K562 (cell line): ENCODE results near the gene PALMD. TPM values are rescaled to one million over a fixed set of nuclear protein-coding genes. Genes with fewer than 3 reads are reported as not detected.

Experiments
- ATAC-seq: fragments of 200-7000 bp; cut with Tn5 transposase; 3 replicates; pipeline ENCODE4 v1.9.1; 2020; ENCODE audit warnings: moderate library complexity
- BruUV-seq: library from RNA; stranded (reverse); fragments of 400-500 nt; replicated peaks from 2 replicates; lab custom pipeline; 2021; lab: Mats Ljungman, UMichigan
- CTCF ChIA-PET: fragments of 300-600 bp; formaldehyde crosslinking; extraction: SDS; loops from one replicate; lab custom pipeline; 2021; ENCODE audit warnings: low intra/inter-chr PET ratio; lab: Yijun Ruan, JAX
- POLR2A ChIA-PET: fragments of 300-600, 350-650 bp; sonication (Branson Sonifier 250); formaldehyde crosslinking; extraction: SDS; loops from one replicate; lab custom pipeline; 2021; ENCODE audit warnings: antibody characterized with exemption, inconsistent platforms; lab: Yijun Ruan, JAX
- DNase-seq, 4 experiments: peaks; one replicate each; pipeline versions ENCODE4 v3.0.0 to v3.0.0-alpha.2; 2011 to 2018; ENCODE audit warnings: low spot score in 3 of 4, mixed read lengths in 3 of 4; ENCODE audit errors: extremely low read depth in 1 of 4
- FAIRE-seq: peaks from 2 replicates; lab custom pipeline; 2011; peaks lifted over from hg19 to GRCh38; lab: Jason Lieb, UNC
- H2AFZ ChIP-seq: 2 replicates; pipeline ENCODE4 v1.6.0; 2011; ENCODE audit warnings: low read depth, low read length, control low read depth, inconsistent platforms
- H3K27ac ChIP-seq: fragments of 200-600 bp; 3 replicates; pipeline ENCODE4 v1.8.0; 2011; ENCODE audit warnings: low read depth, mild to moderate bottlenecking, control low read depth, inconsistent platforms, low read length, moderate library complexity, mixed read lengths; ENCODE audit errors: extremely low read depth
- H3K27me3 ChIP-seq, 2 experiments: fragments of 300-600 bp in 1 of 2; 2 replicates in 1 of 2; 3 replicates in 1 of 2; pipeline versions ENCODE4 v1.6.0 to v1.8.0; 2011; ENCODE audit warnings: inconsistent platforms in 2 of 2, low read length in 2 of 2, mild to moderate bottlenecking in 1 of 2, mixed read lengths in 1 of 2, moderate library complexity in 1 of 2; ENCODE audit not compliant: control insufficient read depth in 2 of 2, insufficient read depth in 2 of 2
- H3K36me3 ChIP-seq: fragments of 300-600 bp; 3 replicates; pipeline ENCODE4 v1.8.0; 2011; ENCODE audit warnings: mild to moderate bottlenecking, low read length, inconsistent platforms; ENCODE audit not compliant: control insufficient read depth, insufficient read depth
- H3K4me1 ChIP-seq, 2 experiments: fragments of 200-600 bp in 1 of 2; replicated peaks in 1 of 2; 2 replicates in 1 of 2; 3 replicates in 1 of 2; pipeline versions ENCODE4 v1.5.1 to v1.8.0; 2011; ENCODE audit warnings: inconsistent platforms in 2 of 2, low read length in 2 of 2, mild to moderate bottlenecking in 1 of 2, mixed read lengths in 1 of 2, moderate library complexity in 1 of 2; ENCODE audit not compliant: control insufficient read depth in 2 of 2, insufficient read depth in 2 of 2
- H3K4me2 ChIP-seq: 2 replicates; pipeline ENCODE4 v1.6.1; 2011; ENCODE audit warnings: low read length, control low read depth, inconsistent platforms, mixed read lengths; ENCODE audit not compliant: insufficient read depth
- H3K4me3 ChIP-seq: fragments of 200-600 bp; sonication (generic), shearing (Covaris generic); 2 replicates; pipeline ENCODE4 v1.5.1; 2016; ENCODE audit warnings: control low read depth, inconsistent platforms
- H3K79me2 ChIP-seq: fragments of 200-600 bp; 3 replicates; pipeline ENCODE4 v1.8.0; 2011; ENCODE audit warnings: low read length, inconsistent platforms; ENCODE audit not compliant: control insufficient read depth, insufficient read depth
- H3K9ac ChIP-seq, 2 experiments: 2 replicates each; pipeline versions ENCODE4 v1.6.0 to v1.6.1; 2011; ENCODE audit warnings: low read depth in 2 of 2, low read length in 2 of 2, control low read depth in 1 of 2, inconsistent platforms in 1 of 2, mild to moderate bottlenecking in 1 of 2, mixed read lengths in 1 of 2; ENCODE audit not compliant: insufficient read depth in 1 of 2
- H3K9me1 ChIP-seq: one replicate; pipeline ENCODE4 v1.6.0; 2011; ENCODE audit warnings: inconsistent platforms, mild to moderate bottlenecking, low read length, moderate library complexity; ENCODE audit not compliant: control insufficient read depth, insufficient read depth
- H3K9me3 ChIP-seq: replicated peaks from 2 replicates; pipeline ENCODE4 v1.5.1; 2011; ENCODE audit warnings: low read depth, low read length, inconsistent platforms; ENCODE audit not compliant: control insufficient read depth, insufficient read depth
- H4K20me1 ChIP-seq: replicated peaks from 2 replicates; pipeline ENCODE4 v1.6.1; 2011; ENCODE audit warnings: low read length, inconsistent platforms, mixed read lengths; ENCODE audit not compliant: control insufficient read depth, insufficient read depth
- CC2D1A ChIP-seq: fragments of 450-650 bp; IDR thresholded peaks from 2 replicates; pipeline ENCODE4 v1.6.1; 2017; ENCODE audit warnings: mild to moderate bottlenecking
- MAFG ChIP-seq: fragments of 450-650 bp; conservative IDR thresholded peaks from 2 replicates; pipeline ENCODE4 v1.6.1; 2016; ENCODE audit warnings: missing genetic modification characterization, missing compliant biosample characterization
- NFIC ChIP-seq: fragments of 450-650 bp; IDR thresholded peaks from 2 replicates; pipeline ENCODE4 v1.6.1; 2017; ENCODE audit warnings: mild to moderate bottlenecking, inconsistent platforms
- NR0B1 ChIP-seq: fragments of 450-650 bp; IDR thresholded peaks from one replicate; pipeline ENCODE4 v1.6.1; 2018; ENCODE audit warnings: mild to moderate bottlenecking, moderate library complexity; ENCODE audit not compliant: partially characterized antibody
- SMC3 ChIP-seq: conservative IDR thresholded peaks from 2 replicates; pipeline ENCODE4 v1.6.1; 2011; ENCODE audit warnings: low read depth, low read length, improper control_type of control experiment; ENCODE audit not compliant: insufficient read depth
- YY1 ChIP-seq, 3 experiments: IDR thresholded peaks; 2 replicates each; pipeline ENCODE4 v1.6.1; 2011; ENCODE audit warnings: low read length in 2 of 3, mild to moderate bottlenecking in 2 of 3, moderate library complexity in 2 of 3, borderline replicate concordance in 1 of 3, control low read depth in 1 of 3, low read depth in 1 of 3; ENCODE audit not compliant: insufficient read depth in 3 of 3, insufficient replicate concordance in 2 of 3, control insufficient read depth in 1 of 3, insufficient read length in 1 of 3; ENCODE audit errors: extremely low read depth in 1 of 3
- ZNF143 ChIP-seq: sonication (generic); formaldehyde crosslinking; IDR thresholded peaks from 2 replicates; pipeline ENCODE4 v1.9.0; 2022; ENCODE audit warnings: mild to moderate bottlenecking, missing genetic modification reagents
- WGBS: fragments of 100-300 bp; shearing (Covaris generic); methylation state at CpG from one replicate; pipeline ENCODE4 v1.1.6; 2016; ENCODE audit warnings: low coverage, mixed read lengths; ENCODE audit not compliant: insufficient coverage; ENCODE audit errors: missing lambda C conversion rate; 5-methylcytosine and 5-hydroxymethylcytosine counted together
- in situ Hi-C: fragments of 300-500 bp; cut with MboI; formaldehyde crosslinking; loops from 4 replicates; pipeline ENCODE4 v1.15.0; 2018; ENCODE audit warnings: inconsistent platforms, mixed read lengths
- intact Hi-C: fragments of 100-400 bp; cut with micrococcal nuclease; formaldehyde crosslinking; loops from 2 replicates; pipeline ENCODE4 v1.14.2; 2022
- polyA plus RNA-seq, 8 experiments: library from polyadenylated mRNA; depleted of rRNA in 4 of 8; stranded (reverse) in 5 of 8; unstranded in 3 of 8; fragments of >200 nt; fragmentation: Nextera tagmentation in 2 of 8; fragmentation: Illumina TruSeq in 1 of 8; extraction: Ambion mirVana in 2 of 8; extraction: Trizol in 1 of 8; gene quantifications; 2 replicates each; pipeline versions ENCODE4 v1.2.1 to v1.2.3, GENCODE V29; 2011 to 2014; ENCODE audit warnings: inconsistent platforms in 1 of 8, missing spikeins in 1 of 8
- total RNA-seq, 7 experiments: library from RNA; depleted of rRNA in 6 of 7; stranded (reverse); fragments of >200 nt in 6 of 7; fragmentation: Illumina TruSeq in 2 of 7; extraction: Trizol in 2 of 7; gene quantifications; 2 replicates each; pipeline versions ENCODE4 v1.2.1 to v1.2.3, GENCODE V29; 2011 to 2021; ENCODE audit warnings: low replicate concordance in 1 of 7

Gene PALMD
- total and polyA plus RNA-seq, 9 of the 15 experiments (the other 6 are each of a cell fraction or from before 2014, with no cell fraction given), result 2.7 to 13.5 (median 5.4) TPM

- TF ChIP-seq NR0B1 (no peak), MAFG (tag) (no peak), CC2D1A (peak; percentile 41; the same call in 1 of the 2 replicates)
Observed at GRCh38 chr1:99685516-99686180, 39.7 kb downstream of the PALMD start (continued).

- DNase-seq, result no peak
- Histone ChIP-seq H2AFZ (no peak overlapping the region), H3K9ac (no peak overlapping the region), H3K27me3 (no peaks in the 10 kb centered on the region; a peak in 1 of 5 replicates), H3K79me2 (no peaks in the 10 kb centered on the region), H3K4me3 (no peak overlapping the region), H3K4me1 (no peaks in the 10 kb centered on the region), H3K9me3 (no peaks in the 10 kb centered on the region), H3K9me1 (no peaks in the 10 kb centered on the region), H3K36me3 (no peaks in the 10 kb centered on the region), H3K27ac (no peak overlapping the region), H4K20me1 (no peaks in the 10 kb centered on the region), H3K4me2 (no peak overlapping the region)
- WGBS, result 52% methylated on average over 2 of the region's 2 CpGs
- POLR2A ChIA-PET, result interaction anchor here (2.1 kb wide), 1 partner anchor 12 kb away, joined by 7 read pairs; no protein-coding TSS in a partner anchor
- no TSS peak for BruUV-seq
- no peak for ATAC-seq
- in situ Hi-C loops (no loop called here), intact Hi-C loops (no loop called here)
- CTCF ChIA-PET, result no interaction called here
- FAIRE-seq, result no peak
- TF ChIP-seq ZNF143 (CRISPR knock-in tag), result no peak
- no peak for TF ChIP-seq YY1 (IDR thresholded peaks at IDR 0.05; ENCODE audit: borderline replicate concordance in 1 of 3, control insufficient read depth in 1 of 3, extremely low read depth in 1 of 3, insufficient read depth in 3 of 3, insufficient read length in 1 of 3, insufficient replicate concordance in 2 of 3, low read depth in 1 of 3, low read length in 2 of 3)
- 0 out of 2 replicates have a peak, but pooled peaks have one; percentile 17 for TF ChIP-seq NFIC
- no peak for TF ChIP-seq SMC3
Observed at GRCh38 chr1:99691175-99691574, 45.3 kb downstream of the PALMD start.
